HG03575 (cell line): ENCODE results near the gene CLUH.

Source experiments
- ATAC-seq: cut with Tn5 transposase; IDR thresholded peaks from one replicate; pipeline ENCODE4 v1.9.1; 2021; ENCODE audit not compliant: unreplicated experiment, insufficient number of reproducible peaks, low FRiP score; ENCODE audit errors: extremely low read depth

Gene CLUH

DNA sequence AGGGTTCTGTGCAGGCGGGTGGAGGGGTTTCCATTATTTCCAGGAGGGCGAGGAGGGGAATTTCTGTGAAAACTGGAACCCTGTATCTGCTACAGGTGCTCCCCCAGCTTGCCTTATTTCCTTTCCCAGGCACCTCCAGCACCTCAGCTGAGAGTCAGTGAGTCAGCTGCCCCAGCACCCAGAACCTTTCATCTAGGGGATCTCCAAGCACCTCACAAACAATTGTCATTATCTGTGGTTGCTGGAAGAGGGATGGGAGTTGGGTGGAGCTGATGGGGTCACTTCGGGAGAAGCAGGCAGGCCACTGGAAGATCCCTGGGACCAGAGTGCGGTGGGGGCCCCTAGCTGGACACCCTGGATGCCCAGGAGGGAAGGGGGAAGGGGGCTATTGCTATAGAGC lies 10.0 kb upstream of the CLUH start:
- no peak for ATAC-seq

DNA sequence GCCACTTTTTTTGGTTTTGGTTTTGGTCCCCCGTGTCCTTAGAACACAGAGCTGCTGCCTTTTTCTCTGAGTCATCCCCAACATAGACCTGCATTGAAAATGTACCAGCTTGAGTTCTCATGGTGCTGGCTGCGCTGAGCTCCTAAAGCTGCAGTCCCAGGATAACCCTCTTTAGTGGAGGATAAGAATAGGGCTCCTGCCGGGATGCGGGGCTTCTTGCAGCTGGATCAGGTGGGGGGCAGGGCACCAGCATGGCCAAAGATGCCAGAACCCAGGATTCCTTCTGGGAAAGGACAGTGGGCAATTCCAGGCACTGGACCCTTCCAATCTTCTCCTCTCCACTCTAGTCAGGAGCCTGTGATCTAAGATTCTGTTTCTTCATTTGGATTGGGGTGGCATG lies 8.3 kb upstream of the CLUH start:
- ATAC-seq = no peak

DNA sequence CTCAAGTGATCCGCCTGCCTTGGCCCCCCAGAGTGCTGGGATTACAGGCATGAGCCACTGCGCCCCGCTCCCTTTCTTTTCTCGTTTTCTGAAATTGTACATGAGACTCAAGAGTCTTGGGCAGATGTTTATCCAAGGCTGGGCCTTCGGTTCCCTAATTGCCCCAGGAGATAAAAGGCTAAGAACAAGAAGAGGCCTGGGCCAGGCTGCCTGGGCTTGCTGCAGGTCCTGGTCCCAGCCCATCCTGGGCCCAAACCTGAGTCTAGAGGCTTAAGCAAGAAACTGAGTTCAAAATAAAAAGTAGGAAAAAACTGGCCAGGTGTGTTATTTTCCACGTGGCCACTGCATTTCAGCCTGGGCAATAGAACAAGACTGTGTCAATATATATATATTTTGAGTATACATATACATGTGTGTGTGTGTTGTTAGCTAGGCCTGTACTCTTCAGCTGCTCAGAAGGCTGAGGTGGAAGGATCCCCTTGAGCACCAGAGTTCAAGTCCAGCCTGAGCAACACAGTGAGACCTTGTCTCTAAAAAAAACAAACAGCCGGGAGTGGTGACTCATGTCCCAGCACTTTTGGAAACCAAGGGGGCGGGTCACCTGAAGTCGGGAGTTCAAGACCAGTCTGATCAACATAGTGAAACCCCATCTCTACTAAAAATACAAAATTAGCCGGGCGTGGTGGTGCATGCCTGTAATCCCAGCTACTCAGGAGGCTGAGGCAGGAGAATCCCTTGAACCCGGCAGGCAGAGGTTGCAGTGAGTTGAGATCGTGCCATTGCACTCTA lies 6.8 kb upstream of the CLUH start:
- no peak for ATAC-seq

- no peak for ATAC-seq
Measured at GRCh38 chr17:2716649-2717048, 5.1 kb upstream of the CLUH start.

- no peak for ATAC-seq
Measured at GRCh38 chr17:2713881-2714280, 2.3 kb upstream of the CLUH start.

GRCh38 chr17:2712300-2713043 lies 908 bp upstream of the CLUH start:
- ATAC-seq = no peak

DNA sequence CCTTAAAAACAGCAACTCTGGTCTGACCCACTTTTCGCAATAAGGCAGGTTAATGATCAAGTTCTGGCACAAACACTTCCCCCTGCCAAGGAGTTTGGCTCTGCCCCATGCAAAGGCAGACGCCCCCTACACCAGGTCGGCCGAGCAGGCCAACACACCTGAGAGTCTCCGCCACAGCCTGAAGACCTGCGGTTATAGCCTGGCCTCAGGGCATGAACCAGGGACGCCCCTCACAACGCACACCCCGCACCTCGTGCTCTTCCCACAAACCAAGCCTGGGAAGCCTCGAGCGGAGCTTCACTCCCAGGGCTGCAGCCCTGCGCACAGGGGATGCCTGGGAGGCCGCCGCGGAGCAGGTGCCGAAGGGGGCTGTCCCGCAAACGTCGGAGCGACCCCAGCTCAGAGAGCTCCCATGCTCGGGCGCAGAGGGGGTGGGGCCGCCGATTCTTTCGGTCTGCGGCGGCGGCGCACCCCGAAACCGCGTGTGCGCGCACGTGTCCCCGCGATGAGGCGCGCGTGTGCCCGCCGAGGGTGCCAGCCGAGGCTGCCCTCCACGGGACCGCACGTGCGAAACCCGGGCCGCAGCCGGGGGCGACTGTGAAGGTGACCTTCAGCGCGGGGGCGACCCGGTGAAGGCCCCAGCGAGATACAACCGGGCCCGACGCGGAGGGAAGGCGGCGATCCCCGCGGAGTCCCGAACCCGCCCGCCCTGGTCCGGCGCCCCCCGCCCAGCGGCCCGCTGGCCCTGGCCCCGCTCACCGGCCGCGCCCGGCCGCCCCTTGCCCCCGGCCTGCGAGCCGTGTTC lies 559 bp downstream of the CLUH start:
- no peak for ATAC-seq

- ATAC-seq = no peak
Measured at GRCh38 chr17:2710071-2710802, 1.3 kb downstream of the CLUH start.

DNA sequence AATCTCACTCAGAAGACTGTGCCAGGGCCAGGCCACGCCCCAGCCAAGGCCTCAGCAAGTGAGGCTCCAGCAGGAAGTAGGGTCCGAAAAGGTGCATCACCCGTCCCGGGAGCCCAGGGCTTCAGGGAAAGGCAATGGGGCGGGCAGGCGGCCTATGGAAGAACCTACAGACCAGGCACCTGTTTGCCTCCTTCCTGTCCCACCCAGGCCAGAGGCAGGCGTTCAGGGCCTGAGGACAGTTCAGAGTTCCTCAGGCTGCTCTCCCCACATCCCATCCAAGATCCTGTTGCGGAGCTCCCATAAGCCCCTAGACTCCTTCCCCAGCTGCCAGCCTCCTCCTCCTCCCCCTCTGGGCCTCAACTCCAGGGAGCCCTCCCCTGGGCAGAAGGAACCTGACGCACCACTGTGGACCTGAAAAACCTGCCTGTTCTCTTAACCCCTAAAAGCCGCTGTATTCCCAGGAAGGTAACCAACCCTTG lies 2.3 kb downstream of the CLUH start:
- ATAC-seq = no peak

DNA sequence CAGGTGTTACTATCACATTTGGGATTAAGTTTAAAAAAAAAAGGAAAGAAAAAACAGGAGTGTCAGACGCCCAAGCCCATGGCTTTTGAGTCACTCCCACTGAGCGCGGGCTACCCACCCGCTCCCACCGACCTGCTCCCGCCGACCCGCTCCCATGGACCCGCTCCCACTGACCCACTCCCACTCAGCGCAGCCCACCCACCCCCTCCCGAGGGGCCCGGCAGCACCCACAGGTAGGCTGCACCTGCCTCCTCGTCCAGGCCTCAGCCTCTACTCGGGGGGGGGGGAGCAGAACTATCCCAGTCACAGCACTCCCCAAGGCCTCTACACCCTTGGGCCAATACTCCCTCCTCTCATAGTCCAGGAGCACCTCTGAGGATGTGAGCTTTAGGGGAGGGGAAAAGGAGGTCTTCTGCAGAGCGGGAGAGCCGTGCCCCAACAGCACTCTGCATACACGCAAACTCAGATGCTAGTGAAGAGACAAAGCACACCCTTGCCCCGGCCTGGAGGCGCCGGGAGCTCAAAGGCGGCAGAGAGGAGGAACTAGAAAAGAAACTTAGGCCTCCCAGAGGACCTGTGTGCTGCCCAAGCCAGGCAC lies 2.9 kb downstream of the CLUH start:
- ATAC-seq = no peak

DNA sequence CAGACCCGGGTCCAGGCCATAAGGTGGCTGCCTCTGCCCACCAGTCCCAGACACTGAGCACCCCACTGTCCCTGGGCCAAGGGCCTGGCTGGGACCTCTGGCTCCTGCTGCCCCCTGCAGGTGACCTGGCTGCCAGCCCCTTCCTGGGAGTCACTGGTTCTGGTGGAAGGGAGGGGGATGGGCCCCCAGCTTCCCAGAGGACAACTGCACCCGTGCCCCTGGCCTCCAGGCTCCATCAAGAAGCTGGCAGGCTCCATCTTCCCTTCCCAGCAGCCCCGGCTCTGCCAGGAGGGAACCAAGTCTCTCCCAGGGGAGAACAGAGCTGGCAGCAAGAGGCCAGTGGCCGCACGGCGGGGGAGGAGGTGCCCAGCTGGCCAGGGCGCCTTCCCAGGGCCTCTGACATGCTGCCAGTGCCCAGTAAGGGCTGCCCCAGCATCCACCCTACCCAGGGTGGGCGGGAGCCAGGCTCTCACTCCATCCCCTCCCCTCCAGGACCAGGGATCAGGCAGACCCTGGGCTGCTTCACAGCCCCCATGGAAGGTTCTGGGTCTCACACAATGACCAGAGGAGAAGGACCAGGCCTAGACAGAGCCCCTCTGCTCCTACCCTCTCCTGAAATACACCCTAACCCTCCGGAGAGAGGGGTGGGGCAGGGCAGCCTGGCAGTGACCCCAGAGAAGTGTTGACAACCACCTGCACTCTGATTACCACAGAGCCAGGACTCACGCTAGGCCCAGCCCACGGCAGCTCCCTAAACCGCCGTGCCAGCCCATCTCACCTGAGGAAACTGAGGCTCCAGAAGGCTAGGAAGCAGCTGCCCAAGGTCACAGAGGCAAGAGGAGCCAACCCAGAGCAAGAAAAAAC lies 3.6 kb downstream of the CLUH start:
- ATAC-seq = no peak

DNA sequence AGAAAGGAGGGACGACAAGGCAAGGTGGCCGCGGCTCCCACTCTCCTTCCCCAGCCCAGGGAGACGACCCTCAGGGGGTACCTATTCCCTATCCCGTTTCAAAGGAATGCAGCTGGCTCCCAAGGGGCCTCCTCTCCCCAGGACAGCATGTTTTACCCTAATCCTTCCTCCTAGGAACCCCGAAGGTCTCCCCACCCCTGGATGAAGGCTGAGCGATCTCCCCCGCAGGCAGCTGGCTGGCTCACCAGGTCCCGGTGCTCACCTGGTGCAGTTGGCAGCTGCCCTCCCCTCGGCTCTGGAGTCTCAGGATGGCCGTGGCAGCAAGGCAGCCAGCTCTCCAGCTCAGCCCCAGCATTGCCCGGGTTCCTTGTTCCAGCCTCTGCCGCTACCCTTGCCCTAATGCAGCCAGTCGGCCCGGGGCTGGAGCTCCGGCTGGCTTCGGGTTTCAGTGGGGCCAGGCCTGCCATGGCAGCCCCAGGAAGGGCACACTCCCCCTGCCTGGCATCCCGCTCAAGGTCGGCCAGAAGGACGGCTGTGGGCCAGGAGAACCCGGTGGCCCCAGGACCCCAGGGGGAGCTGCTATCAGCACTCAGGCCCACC lies 4.6 kb downstream of the CLUH start:
- ATAC-seq = no peak

DNA sequence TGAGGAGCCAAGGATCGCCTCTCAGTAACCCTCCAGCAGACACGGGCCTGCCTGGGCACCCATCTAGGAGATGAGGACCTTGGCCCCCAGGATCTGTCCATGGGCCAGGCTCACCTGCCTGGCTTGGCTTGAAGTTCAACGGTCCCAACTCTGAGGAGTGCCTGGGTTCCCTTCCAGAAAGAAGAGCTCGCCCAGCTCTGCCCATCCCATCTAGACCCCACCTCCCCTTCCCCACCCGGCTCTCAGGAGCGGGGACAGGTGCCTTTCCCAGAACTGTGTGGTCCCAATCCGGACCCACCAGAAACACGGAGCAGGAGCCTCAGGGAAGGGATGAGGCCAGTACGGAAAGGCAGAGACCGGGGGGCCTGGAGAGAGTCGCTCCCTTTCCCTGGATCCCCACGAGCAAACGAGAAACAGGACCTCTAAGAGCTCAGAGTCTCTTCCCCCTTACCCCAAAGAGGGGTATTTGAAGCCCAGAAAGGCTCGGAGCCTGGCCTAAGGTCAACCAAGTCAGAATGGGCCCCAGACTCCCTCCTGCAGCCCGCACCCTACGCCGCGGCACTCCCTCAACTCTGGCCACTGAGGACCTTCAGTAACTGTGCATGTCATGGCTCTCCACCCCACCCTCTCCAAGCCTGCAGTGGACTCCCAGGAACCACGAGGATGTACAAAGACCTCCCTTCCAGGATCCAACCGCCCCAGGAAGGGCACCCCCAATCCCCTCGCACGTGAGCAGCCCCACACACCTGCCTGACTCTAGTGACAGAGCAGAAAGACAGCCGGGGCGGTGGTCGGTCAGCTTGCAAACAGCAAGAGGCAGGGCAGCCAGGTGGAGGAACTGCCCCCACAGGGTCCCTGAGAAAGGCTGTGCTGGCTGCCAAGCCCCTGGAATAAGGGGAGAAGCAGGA lies 5.4 kb downstream of the CLUH start:
- ATAC-seq = no peak

DNA sequence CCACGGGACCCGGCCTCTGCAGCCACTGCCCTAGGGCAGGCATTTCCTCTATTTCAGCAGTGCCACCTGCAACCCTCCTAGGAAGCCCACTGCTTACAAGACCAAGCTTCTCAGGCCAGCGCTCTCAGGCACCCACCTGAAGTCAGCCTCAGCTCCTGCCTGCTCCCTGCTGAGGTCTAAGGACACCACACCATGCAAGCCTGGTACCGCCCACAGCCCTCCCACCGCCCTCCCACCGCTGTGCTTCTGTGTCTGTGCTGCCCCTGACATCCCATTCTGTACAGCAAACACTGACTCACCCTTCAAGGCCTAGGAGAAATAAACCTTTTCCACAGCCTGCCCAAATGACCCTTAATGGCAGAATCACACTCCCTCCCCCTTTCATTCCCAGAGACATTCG lies 6.3 kb downstream of the CLUH start:
- ATAC-seq = no peak

GRCh38 chr17:2704890-2705248 lies 6.7 kb downstream of the CLUH start:
- no peak for ATAC-seq

- ATAC-seq = no peak
Measured at GRCh38 chr17:2704031-2704889, 7.3 kb downstream of the CLUH start.
